GM20431 (cell line): ENCODE measurements around the gene OR51B4.
"Not testable (repeated sequence)": the region's sequence is repeated elsewhere in the genome, so short reads cannot be mapped to it uniquely, and the experiment has no call there.

Experiments
- in situ Hi-C: fragments of 300-500 bp; cut with MseI, MboI; formaldehyde crosslinking; loops from one replicate; pipeline ENCODE4 v1.15.0; 2020; ENCODE audit warnings: low sequenced_read_pairs; ENCODE audit not compliant: unreplicated experiment

OR51B4 gene

GRCh38 chr11:5276697-5277096 lies 25.0 kb downstream of the OR51B4 start:
- in situ Hi-C loops, result no loop called here

DNA sequence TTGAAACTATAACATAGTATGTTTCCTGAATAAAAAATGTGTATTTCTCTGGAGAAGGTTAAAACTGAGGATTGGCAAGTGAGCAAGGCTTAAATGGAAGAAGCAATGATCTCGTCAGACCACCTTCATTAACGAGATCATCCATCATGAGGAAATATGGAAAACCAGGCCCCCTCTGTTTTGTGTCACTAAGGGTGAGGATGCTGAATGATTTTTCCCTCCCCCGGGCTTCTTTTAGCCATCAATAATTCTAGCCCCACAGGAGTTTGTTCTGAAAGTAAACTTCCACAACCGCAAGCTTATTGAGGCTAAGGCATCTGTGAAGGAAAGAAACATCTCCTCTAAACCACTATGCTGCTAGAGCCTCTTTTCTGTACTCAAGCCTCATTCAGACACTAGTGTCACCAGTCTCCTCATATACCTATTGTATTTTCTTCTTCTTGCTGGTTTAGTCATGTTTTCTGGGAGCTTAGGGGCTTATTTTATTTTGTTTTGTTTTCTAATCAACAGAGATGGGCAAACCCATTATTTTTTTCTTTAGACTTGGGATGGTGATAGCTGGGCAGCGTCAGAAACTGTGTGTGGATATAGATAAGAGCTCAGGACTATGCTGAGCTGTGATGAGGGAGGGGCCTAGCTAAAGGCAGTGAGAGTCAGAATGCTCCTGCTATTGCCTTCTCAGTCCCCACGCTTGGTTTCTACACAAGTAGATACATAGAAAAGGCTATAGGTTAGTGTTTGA lies 26.2 kb downstream of the OR51B4 start:
- in situ Hi-C loops, result no loop called here

DNA sequence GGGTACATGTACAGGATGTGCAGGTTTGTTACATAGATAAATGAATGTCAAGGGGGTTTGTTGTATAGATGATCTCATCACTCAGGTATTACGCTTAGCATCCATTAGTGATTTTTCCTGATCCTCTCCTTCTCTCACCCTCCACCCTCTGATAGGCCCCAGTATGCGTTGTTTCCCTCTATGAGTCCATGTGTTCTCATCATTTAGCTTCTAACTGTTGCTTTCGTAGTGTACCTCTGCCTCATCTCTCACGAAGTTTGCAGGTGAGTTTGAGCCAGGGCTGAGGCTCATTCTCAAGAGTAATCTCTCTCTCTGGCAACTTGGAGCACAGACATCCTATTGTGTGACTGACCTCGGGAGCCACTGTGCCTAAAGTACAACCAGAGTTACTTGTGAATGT lies 27.4 kb downstream of the OR51B4 start:
- in situ Hi-C loops, result no loop called here

- in situ Hi-C loops, result no loop called here
These were observed 29.2 kb downstream of the OR51B4 start for GRCh38 chr11:5272395-5273017.

- in situ Hi-C loops, result no loop called here
These were observed 32.0 kb downstream of the OR51B4 start, which contains the start of gene HBE1 for GRCh38 chr11:5269715-5270147. TSS of gene HBE1 (minus strand) at chr11:5269945. CDS start at chr11:5269890, 55 bp downstream.

- in situ Hi-C loops, result no loop called here
These were observed 34.6 kb downstream of the OR51B4 start for GRCh38 chr11:5267033-5267563.

DNA sequence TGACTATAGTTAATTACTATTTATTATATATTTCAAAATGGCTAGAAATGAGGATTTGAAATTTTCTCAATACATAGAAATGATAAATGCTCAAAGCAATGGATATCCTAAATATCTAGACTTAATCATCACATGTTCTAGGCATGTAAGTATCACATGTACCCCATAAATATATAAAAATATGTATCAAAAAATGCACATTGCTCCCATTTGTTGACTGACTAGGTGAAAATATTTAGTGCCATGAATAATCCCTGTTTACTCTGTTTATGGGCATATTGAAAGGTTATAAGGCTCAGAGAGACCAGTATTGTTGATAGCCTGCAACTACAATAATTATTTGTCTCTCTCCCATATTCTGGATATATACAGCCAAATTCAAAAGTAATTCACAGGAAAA lies 35.1 kb downstream of the OR51B4 start:
- in situ Hi-C loops, result no loop called here

DNA sequence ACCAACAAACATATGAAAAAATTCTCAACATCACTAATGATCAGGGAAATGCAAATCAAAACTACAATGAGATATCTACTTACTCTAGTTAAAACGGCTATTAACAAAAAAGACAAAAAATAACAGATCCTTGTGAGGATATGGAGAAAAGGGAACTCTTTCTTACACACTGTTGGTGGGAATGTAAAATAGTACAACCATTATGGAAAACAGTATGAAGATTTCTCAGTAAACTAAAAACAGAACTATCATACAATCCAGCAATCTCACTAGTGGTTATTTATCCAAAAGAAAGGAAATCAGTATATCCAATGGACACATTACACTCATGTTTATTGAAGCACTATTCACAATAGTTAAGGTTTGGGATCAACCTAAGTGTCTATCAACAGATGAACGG lies 35.9 kb downstream of the OR51B4 start:
- in situ Hi-C loops, result no loop called here

DNA sequence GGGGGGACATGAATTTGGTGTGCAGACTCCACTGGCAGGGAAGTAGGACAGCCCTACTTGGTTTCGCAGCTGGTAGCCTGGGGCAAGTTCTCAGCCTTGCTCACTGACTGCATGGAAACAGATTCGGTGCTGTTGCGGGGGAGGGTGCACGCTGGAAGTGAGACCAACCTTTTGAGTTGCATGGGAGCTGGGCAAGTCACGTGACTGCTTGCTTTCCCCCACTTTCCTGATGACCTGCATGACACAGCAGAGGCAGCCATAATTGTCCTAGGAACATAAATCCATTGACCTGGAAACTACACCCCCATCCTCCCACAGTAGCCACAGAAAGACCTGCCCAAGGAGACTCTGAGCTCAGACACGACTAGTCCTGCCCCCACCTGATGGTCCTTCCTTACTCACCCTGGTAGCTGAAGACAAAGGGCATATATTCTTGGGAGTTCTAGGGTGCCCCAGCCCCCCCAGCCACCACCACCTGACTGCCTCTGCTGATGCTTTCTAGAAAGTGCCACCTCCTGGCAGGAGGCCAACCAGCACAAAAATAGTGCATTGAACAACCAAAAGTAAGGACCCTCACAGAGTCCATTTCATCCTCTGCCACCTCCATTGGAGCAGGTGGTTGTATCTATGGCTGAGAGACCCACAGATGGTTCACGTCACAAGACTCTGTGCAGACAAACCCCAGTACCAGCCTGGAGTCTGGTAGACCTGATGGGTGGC lies 43.0 kb downstream of the OR51B4 start:
- in situ Hi-C loops, result no loop called here

DNA sequence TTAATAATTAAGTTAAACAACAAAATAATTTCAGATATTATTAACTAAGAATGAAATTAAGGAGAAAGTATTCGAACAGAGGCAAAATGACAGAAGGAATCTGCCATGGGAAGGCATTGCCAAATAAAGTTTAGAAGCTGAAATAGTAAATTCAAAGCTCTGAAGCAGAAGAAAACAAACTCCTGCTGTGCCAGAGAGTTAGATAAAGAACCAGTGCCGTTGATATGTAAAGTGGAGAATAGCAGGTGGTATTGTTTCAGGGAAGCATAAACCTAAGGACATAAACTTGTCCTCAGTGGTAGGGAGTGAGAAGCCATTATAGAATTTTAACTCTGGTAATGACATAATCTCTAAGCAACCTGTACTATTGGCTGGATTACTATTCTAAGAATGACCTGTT lies 44.5 kb downstream of the OR51B4 start:
- in situ Hi-C loops, result no loop called here

DNA sequence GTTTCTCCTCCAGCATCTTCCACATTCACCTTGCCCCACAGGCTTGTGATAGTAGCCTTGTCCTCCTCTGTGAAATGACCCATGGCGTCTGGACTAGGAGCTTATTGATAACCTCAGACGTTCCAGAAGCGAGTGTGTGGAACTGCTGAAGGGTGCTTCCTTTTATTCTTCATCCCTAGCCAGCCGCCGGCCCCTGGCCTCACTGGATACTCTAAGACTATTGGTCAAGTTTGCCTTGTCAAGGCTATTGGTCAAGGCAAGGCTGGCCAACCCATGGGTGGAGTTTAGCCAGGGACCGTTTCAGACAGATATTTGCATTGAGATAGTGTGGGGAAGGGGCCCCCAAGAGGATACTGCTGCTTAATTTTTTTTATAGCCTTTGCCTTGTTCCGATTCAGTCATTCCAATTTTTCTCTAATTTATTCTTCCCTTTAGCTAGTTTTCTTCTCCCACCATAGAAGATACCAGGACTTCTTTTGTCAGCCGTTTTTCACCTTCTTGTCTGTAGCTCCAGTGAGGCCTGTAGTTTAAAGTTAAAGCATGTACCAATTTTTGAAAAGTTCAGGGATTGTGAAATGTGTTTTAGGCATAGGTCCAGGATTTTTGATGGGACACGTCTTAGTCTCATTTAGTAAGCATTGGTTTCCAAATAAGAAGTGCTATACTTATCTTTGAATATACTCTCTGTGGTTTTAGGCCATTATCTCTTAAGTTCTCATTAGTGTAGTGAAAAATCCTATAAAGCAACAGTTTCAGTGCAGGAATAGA lies 46.9 kb downstream of the OR51B4 start, which contains the start of gene HBG2:
Gene HBG2 (minus strand): TSS at position 136 of the 768 bp plus-strand sequence. CDS start 53 bp downstream, at position 83.
- in situ Hi-C loops, result not testable (repeated sequence)

DNA sequence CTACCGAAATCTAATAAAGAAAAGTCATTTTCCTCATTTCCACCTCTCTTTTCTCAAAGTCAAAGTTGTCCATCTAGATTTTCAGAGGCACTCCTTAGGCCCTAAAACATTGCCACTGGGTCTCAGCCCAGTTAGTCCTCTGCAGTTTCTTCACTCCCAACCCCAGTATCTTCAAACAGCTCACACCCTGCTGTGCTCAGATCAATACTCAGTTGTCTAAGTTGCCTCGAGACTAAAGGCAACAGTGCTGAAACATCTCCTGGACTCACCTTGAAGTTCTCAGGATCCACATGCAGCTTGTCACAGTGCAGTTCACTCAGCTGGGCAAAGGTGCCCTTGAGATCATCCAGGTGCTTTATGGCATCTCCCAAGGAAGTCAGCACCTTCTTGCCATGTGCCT lies 47.7 kb downstream of the OR51B4 start:
- in situ Hi-C loops, result not testable (repeated sequence)

DNA sequence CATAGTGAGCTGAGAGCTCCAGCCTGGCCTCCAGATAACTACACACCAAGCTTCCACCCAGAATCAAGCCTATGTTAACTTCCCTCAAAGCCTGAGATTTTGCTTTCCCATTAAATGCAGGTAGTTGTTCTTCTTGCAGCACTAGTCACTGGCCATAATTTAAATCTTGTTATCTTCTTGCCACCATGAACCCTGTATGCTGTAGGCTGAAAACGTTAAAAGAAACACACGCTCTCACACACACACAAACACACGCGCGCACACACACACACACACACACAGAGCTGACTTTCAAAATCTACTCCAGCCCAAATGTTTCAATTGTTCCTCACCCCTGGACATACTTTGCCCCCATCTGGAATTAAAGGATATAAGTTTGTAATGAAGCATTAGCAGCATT lies 48.3 kb downstream of the OR51B4 start:
- in situ Hi-C loops, result not testable (repeated sequence)

GRCh38 chr11:5252919-5253265 lies 48.9 kb downstream of the OR51B4 start:
- in situ Hi-C loops, result no loop called here

GRCh38 chr11:5252192-5252918 lies 49.4 kb downstream of the OR51B4 start:
- in situ Hi-C loops, result no loop called here

GRCh38 chr11:5251746-5252145 lies 50.0 kb downstream of the OR51B4 start:
- in situ Hi-C loops, result no loop called here
